NCI-H1436 treated with DMSO at 0.1 percent for 48 hours (cell line): ENCODE measurements around the gene GDF10.

Source experiments
- DNase-seq: peaks from one replicate; lab custom pipeline; 2025; lab: John Stamatoyannopoulos, UW

Gene GDF10

DNA sequence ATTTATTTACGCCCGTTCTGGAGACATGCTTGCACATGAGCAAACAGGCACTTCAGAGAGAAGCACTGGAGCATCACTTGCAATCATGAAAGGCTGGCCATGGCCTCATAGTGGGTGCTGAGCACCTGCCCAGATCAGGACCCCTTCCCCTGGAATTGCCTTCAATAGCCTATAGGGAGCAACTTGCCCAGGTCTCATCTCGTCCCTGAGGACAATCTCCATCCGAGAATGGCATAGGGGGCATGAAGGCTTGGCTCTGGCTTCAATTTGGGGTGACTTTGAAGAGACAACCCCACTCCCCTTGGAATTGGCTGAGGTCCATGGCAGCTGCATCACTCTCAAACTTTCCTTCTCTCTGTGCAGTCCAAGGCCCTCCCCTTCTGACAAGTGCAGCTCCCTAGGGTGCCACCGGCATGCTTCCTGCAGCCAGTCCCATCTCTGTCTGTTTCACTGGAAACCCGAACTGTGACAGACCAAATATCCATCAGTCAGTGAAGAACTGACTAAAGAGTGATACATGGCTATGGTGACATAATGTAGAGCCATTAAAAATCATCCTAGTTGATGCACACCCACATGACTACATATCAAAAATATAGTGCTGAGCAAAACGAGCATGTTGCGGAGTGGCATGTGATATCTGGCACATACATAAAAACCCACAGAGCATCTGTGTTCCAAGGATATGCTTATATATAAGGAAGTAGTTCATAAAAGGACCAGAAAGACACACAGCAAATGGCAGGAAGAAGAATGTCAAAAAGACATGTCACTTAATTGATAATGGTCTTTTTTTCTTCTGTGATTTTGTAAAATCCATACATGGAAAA lies 34.7 kb downstream of the GDF10 start:
- DNase-seq: no peak

DNA sequence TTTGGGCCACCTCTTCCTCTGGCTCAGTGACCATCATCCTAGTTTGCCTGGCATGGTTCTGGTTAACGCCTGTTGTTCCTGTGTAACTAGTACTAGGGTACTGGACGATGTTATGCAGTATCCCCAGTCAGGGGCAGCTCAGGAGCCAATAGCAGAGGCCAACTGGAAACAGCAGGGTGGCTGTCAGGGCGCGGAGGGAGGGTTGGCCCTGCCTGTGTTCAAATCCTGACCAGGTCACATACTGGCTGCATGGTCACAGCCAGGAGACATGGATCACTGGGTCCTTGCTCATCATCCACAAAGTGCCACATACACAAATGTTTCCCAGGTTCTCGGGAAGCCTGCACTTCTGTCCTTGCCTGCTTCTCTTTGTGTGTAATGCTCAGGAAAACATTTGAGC lies 35.9 kb downstream of the GDF10 start:
- no peak for DNase-seq

DNA sequence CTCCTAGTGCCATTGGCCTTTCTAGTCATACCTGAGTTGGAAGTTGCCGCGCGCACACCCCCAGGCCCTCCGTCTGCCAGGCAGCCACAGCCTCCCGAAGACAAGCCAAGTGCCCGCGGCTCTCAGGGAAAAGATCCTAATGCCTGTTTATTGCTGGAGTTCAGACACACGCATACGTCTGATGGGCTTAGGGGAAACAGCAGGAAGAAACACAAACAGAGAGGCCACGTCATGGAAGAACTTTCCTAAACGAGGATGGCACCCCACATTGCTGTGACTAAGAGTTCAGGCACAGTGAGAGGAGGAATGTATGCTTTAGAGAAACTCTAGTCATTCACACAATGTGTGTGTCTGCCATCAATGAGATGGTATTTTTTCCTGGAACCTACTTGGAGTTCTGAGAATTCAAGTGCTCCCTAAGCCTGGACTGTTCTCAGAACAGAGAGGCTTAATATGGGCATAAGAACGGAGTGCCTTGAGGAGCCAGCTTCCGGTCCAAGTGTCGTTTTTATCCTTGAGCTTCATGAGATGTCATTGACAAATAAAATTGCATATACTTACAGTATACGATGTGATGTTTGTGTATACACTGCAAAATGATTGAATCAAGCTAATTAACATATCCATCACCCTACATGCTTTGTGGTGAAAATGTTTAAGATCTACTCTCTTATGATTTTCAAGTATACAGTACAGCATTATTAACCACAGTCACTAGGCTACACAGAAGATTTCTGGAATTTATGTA lies 36.6 kb downstream of the GDF10 start:
- no peak for DNase-seq

DNA sequence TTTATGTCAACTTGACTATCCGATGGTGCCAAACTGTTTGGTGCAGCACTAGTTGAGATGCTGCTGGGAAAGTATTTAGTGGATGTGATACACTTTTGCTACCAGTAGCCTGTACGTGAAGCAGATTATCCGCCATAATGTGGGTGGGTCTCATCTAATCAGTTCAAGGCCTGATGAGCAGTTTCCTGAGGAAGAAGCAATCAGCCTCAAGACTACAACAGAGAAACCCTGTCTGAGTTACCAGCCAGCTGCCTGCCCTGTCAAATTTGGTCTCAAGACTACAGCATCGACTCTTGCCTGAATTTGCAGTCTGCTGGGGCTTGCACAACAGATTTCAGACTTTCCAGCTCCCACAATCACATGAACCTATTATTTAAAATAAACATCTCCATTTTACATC lies 37.3 kb downstream of the GDF10 start:
- no peak for DNase-seq

DNA sequence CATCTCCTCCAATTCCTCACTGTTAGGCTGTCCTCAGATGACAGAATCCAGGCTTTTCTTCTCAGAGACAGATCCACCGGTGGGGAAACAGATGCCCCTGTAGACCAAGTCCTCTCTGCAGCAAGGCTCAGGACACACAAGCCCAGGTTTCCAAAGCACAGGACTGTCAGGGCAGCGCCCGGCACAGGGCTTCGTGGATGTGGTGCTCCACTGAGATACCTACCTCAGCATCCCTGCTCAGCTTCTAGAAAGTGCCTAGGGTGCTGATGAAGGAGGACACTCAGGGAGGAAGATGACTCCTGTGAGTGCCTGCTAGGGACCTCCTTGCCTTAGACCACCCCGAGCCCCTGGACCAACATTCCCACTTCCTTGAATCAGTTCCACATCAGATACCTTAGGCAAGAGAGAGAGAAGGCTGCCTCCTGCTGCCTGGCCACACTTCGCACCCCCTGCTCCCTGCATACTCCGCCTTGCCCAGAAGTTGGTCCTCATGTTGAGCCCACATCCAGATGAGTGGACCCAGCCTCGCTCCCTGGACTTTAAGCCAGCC lies 39.3 kb downstream of the GDF10 start:
- no peak for DNase-seq

DNA sequence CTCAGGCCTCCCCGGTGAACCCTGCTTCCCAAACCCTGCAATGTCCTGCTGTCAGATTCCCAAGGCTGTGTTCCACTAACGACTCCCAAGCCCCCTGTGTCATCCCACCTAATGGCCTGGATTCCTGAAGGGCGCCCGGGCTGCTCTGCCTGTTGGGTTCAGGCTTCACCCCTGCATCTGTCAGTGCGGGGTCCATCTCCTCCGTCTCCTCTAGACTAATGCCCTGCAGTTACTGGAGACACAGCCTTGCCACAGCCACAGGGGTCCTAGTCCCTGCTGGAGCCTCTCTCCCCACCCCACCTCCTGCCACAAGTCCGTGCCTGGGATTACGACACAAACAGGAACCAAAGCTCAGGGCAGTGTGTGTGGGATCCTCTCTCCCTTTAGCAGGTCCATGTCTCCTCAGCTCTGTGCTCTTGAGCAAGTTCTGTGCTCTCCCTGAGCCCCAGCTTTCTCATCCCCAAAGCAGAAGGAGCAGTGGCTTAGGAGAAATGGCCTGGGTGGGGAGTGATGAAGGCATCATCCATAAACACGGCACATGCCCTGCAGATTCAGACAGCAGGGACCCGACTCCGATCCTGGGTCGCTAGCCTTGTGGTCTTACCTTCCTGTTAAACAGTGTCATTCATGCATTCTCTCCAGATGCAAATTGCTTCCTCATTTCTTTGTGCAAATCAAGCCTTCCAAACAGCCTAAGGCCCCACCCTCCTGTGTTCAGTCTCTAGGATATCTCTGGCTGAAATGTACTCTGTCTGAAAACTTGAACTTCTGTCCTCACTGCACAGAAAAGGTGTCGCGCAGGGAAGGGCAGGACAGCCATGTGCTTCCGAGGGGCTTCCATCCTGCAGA lies 40.0 kb downstream of the GDF10 start:
- DNase-seq: no peak

DNA sequence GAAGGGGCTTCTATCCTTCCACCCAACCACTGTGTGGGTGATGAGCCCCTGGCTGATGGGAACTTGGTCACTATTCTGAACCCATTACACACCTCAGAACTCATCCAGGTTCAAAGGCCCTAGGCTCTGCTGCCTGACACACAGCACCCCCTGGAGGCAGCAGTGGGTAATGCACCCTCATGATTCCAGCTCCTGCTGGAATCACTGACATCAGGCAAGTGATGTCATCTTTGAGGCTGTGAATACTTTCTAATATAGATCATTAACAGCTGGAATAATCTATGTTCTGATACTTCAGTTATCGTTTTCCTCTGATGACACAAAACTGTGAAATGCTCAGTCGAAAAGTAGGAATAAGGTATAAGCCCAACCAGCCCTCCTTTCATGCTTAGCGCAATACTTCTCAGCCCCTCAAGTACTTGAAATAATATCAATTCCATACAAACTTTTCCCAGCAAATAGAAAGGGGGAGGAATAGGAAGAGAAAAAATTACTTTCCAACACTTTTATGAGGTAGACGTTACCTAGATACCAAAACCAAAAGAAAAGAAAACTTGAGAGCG lies 40.7 kb downstream of the GDF10 start:
- DNase-seq: no peak

DNA sequence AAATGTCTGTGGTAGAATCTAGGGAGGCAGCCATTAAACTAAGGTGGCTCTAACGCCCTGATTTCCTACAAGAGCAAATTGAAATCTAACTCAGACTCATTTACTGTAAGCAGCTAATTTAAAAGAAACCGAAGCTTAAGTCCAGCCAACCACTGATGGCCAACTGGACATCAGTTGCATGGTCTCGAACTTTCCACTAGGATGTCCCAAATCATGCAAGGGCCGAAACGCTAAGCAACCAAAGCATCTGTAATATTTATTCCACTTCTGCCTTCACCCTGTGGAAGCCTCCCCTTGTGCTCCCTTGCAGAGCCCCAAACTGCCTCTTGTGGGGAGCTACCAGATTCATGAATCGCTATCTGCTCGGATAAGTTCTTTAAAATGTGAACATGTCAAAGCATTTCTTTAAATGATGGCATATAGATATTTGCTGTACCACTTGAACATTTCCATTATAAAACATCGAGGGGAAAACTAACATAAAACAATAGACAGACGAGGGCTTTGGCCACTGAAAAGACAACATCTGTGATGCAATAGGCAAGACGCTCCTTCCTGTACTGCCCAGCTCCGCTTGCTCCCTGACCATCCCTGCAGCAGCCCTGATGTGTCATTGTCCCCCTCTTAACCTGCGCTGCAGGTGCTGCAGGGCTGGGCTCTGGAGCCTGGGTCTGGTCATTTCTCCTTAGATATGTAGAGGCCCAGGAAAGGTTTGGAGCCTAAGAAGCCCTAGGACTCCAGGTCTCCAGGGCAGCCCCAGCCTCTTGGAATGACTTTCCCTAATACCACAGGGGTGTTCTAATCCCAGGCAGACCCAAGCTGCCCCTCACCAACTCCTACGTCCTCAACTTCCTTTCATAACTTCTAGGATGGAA lies 45.2 kb downstream of the GDF10 start:
- DNase-seq: no peak

DNA sequence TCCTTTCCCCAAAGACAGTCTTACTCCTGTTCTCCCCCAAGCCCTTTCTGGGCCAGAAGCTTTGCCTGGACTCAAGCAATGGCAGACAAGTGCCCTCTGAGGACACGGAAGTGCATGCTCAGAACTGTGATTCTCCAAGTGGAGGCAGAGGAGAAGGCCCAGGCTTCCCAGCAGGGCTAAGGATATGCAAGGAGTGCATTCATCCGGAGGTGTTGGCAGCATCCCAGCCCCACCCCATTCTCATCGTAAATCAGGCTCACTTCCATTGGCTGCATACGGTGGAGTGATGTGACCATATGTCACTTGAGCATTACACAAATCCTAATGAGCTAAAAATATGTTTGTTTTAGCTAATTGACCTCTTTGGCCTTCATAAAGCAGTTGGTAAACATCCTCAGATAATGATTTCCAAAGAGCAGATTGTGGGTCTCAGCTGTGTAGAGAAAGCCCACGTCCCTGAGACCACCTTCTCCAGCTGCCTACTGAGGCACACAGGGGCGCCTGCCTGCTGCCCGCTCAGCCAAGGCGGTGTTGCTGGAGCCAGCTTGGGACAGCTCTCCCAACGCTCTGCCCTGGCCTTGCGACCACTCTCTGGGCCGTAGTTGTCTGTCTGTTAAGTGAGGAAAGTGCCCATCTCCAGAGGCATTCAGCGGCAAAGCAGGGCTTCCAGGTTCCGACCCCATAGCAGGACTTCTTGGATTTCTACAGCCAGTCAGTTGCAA lies 46.7 kb downstream of the GDF10 start:
- DNase-seq: peak; percentile 75

DNA sequence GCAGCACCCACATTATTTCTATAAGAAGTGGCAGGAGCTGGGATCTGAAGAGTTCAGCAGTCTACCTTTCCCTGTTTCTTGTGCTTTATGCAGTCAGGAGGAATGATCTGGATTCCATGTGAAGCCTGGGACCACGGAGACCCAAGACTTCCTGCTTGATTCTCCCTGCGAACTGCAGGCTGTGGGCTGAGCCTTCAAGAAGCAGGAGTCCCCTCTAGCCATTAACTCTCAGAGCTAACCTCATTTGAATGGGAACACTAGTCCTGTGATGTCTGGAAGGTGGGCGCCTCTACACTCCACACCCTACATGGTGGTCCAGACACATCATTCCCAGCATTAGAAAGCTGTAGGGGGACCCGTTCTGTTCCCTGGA lies 47.3 kb downstream of the GDF10 start:
- DNase-seq: no peak

DNA sequence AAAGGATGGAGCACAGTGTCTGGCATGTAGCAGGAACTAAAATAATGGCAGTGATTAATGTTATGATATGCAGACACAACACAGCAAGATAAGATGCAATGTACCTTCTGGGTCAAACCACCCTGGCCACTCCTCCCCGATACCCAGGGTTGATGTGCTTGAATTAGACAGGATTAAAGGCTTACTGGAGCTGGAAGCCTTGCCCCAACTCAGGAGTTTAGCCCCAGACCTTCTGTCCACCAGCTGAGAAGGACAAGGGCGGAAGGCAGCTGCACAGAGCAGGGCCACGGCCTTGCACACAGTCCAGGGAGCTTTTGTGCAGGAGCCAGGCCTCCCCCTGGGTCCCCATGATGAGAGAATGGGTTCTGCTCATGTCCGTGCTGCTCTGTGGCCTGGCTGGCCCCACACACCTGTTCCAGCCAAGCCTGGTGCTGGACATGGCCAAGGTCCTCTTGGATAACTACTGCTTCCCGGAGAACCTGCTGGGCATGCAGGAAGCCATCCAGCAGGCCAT lies 48.2 kb downstream of the GDF10 start, which contains the start of gene RBP3:
Gene RBP3 (plus strand): TSS at position 226 of the 514 bp plus-strand sequence. CDS start 122 bp downstream, at position 348.
- no peak for DNase-seq

DNA sequence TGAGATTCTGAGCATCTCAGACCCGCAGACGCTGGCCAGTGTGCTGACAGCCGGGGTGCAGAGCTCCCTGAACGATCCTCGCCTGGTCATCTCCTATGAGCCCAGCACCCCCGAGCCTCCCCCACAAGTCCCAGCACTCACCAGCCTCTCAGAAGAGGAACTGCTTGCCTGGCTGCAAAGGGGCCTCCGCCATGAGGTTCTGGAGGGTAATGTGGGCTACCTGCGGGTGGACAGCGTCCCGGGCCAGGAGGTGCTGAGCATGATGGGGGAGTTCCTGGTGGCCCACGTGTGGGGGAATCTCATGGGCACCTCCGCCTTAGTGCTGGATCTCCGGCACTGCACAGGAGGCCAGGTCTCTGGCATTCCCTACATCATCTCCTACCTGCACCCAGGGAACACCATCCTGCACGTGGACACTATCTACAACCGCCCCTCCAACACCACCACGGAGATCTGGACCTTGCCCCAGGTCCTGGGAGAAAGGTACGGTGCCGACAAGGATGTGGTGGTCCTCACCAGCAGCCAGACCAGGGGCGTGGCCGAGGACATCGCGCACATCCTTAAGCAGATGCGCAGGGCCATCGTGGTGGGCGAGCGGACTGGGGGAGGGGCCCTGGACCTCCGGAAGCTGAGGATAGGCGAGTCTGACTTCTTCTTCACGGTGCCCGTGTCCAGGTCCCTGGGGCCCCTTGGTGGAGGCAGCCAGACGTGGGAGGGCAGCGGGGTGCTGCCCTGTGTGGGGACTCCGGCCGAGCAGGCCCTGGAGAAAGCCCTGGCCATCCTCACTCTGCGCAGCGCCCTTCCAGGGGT lies 48.9 kb downstream of the GDF10 start:
- DNase-seq: no peak

DNA sequence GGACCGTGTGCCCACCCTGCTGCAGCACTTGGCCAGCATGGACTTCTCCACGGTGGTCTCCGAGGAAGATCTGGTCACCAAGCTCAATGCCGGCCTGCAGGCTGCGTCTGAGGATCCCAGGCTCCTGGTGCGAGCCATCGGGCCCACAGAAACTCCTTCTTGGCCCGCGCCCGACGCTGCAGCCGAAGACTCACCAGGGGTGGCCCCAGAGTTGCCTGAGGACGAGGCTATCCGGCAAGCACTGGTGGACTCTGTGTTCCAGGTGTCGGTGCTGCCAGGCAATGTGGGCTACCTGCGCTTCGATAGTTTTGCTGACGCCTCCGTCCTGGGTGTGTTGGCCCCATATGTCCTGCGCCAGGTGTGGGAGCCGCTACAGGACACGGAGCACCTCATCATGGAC lies 49.5 kb downstream of the GDF10 start:
- no peak for DNase-seq

DNA sequence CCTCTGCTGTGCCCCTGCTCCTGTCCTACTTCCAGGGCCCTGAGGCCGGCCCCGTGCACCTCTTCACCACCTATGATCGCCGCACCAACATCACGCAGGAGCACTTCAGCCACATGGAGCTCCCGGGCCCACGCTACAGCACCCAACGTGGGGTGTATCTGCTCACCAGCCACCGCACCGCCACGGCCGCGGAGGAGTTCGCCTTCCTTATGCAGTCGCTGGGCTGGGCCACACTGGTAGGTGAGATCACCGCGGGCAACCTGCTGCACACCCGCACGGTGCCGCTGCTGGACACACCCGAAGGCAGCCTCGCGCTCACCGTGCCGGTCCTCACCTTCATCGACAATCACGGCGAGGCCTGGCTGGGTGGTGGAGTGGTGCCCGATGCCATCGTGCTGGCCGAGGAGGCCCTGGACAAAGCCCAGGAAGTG lies 50.0 kb downstream of the GDF10 start:
- DNase-seq: no peak

DNA sequence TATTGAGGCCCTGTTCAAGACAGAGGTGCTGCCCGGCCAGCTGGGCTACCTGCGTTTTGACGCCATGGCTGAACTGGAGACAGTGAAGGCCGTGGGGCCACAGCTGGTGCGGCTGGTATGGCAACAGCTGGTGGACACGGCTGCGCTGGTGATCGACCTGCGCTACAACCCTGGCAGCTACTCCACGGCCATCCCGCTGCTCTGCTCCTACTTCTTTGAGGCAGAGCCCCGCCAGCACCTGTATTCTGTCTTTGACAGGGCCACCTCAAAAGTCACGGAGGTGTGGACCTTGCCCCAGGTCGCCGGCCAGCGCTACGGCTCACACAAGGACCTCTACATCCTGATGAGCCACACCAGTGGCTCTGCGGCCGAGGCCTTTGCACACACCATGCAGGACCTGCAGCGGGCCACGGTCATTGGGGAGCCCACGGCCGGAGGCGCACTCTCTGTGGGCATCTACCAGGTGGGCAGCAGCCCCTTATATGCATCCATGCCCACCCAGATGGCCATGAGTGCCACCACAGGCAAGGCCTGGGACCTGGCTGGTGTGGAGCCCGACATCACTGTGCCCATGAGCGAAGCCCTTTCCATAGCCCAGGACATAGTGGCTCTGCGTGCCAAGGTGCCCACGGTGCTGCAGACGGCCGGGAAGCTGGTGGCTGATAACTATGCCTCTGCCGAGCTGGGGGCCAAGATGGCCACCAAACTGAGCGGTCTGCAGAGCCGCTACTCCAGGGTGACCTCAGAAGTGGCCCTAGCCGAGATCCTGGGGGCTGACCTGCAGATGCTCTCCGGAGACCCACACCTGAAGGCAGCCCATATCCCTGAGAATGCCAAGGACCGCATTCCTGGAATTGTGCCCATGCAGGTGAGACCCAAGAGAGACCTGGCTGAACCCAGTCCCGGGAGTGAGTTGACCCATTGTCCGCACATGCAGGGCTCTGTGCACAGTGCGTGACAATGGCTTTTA lies 51.0 kb downstream of the GDF10 start:
- no peak for DNase-seq

DNA sequence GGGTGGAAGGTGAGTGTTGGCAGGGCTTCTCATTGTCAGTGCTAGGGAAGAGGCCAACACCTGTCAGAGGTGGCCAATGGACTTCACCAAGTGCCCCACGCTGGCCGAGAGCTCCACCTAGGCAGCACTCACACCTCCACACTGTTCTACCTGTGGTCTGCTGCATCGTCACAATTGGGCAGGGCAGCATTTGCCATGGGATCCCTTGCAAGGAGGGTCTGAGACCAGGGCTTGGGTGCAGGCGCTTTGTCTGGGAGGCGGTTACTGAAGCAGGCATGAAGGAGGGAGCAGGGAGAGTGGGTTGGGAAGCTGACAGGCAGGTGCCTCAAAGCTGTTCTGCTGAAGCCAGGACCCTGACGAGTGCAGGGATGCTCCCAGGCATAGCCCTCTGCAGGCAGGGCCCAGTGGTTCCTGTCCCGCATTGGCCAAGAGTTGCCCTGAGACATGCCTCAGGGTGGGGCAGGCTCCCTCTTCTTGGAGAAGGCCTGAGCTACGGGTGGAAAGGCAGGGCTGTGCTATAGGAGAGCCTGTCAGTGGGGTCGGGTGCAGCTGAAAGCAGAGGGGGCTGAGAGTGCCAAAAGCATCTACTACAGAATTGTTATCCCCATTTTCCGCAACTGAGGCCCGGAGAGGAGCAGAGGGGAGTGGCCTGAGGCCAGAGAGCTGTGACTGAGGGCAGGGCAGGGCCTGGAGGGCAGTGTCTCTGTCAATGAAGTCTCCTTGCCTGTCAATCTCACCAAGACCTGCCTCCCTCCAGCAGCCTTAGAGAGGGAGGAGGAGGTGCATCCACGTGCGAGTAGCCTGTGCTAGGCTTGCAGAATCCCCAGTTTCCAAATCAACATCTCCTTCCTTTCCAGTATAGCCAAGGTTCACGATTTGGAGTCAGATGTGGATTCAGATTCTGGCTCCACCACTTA lies 52.2 kb downstream of the GDF10 start:
- DNase-seq: no peak

DNA sequence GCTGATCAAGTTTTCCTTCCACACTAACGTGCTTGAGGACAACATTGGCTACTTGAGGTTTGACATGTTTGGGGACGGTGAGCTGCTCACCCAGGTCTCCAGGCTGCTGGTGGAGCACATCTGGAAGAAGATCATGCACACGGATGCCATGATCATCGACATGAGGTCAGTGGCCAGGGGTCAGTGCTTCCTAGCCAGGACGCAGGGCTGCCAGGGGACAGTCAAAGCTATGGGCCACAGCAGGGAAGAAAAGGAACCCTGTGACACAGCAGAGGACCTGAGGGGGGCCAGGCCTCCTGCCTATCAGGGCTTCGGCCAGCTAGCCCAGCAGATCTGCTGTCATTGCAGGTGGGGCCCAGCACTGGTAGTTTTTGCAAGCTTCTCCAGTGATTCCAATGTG lies 53.4 kb downstream of the GDF10 start:
- DNase-seq: no peak
